Testis (tissue), 2 donors: ENCODE data around the gene RHOBTB3.

Experiments used
- CTCF ChIP-seq, 3 experiments: fragments of 450-650 bp in 2 of 3; fragments of 200-600 bp in 1 of 3; sonication (generic) in 1 of 3; IDR thresholded peaks; one replicate each; pipeline ENCODE4 v1.5.1; 2016 to 2019; ENCODE audit warnings: antibody characterized with exemption in 3 of 3, mild to moderate bottlenecking in 2 of 3, moderate library complexity in 1 of 3
- POLR2A ChIP-seq: fragments of 450-650 bp; IDR thresholded peaks from one replicate; pipeline ENCODE4 v1.6.1; 2017; ENCODE audit warnings: antibody characterized with exemption, mild to moderate bottlenecking, moderate library complexity

GRCh38 chr5:95835682-95836385 lies 104.7 kb downstream of the RHOBTB3 start:
- TF ChIP-seq CTCF (IDR thresholded peaks at IDR 0.05) (no peak), POLR2A (no peak)
